ENCODE measurements around the gene ATP5MC2. TPM values are rescaled to one million over a fixed set of nuclear protein-coding genes. Genes with fewer than 3 reads are reported as not detected.
"Not testable (repeated sequence)": the region's sequence is repeated elsewhere in the genome, so short reads cannot be mapped to it uniquely, and the experiment has no call there.

ATP5MC2 gene
- 264 TPM for total RNA-seq
- long read RNA-seq, transcript ATP5MC2-202 (5 exons, 878 nt): major isoform, 122 of 156 reads
- long read RNA-seq, transcript ATP5MC2-203 (4 exons, 1,976 nt): minor isoform, 20 of 156 reads
- long read RNA-seq, partial matches to known transcripts: 7 of 156 reads
- long read RNA-seq, other reads (novel, unspliced or antisense): 6 of 156 reads

GRCh38 chr12:53675701-53676607 is at the start of gene ATP5MC2:
ATP5MC2 (minus strand) TSS chr12:53676083; CDS start chr12:53672614, 3,469 bp downstream.
- no peaks in the 10 kb centered on the region for H3K27me3 ChIP-seq (ENCODE audit: low read depth)
- H3K4me3 ChIP-seq: peak within 1 kb of the TSS; percentile 96
- H3K27ac ChIP-seq: peak within 1 kb of the TSS; percentile 91
- peaks cover 27% of the 10 kb centered on the region for H3K36me3 ChIP-seq
- peak; percentile 99 for TF ChIP-seq CTCF (IDR thresholded peaks at IDR 0.05)
- H3K9me3 ChIP-seq: no peaks in the 10 kb centered on the region
- DNase-seq (peak; percentile 98), ATAC-seq (peak; percentile 98)
- peaks cover 42% of the 10 kb centered on the region for H3K4me1 ChIP-seq
- intact Hi-C loops (cut with DNase I): no loop called here

DNA sequence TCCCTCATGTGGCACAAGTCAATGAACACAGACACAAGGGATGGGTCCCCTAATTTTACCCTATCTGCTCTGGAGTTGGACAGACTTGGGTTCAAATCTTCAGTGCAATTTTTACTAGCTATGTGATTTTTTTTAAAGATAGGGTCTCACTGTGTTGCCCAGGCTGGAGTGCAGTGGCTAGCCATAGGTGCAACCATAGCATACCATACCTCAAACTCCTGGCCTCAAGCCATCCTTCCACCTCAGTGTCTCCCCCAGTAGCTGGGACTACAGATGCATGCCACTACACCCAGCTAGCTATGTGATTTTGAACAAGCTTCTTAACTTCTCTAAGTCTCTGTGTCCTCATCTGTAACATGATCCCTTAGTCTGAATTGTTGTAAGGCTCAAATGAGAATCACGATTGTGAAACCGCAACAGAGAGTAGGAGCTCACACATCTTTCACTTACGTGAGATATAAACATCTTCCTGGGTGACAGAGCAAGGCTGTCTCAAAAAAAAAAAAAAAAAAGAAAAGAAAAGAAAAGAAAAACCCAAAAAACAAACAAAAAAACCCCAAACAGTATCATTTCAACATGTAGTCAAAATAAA is 46.7 kb upstream of the ATP5MC2 start:
- H3K36me3 ChIP-seq: peaks cover 76% of the 10 kb centered on the region
- ATAC-seq: no peak
- intact Hi-C loops (cut with DNase I): no loop called here
- H3K27me3 ChIP-seq (ENCODE audit: low read depth): no peaks in the 10 kb centered on the region
- H3K4me1 ChIP-seq: peaks cover 17% of the 10 kb centered on the region
- no peak for DNase-seq
- H3K4me3 ChIP-seq: no peak overlapping the region
- no peak overlapping the region for H3K27ac ChIP-seq
- TF ChIP-seq CTCF (IDR thresholded peaks at IDR 0.05): no peak
- H3K9me3 ChIP-seq: no peaks in the 10 kb centered on the region

GRCh38 chr12:53720946-53721345 is 45.1 kb upstream of the ATP5MC2 start:
- peaks cover 9% of the 10 kb centered on the region for H3K4me1 ChIP-seq
- intact Hi-C loops (cut with DNase I): no loop called here
- ATAC-seq (no peak), DNase-seq (no peak)
- H3K36me3 ChIP-seq: peaks cover 92% of the 10 kb centered on the region
- H3K27me3 ChIP-seq (ENCODE audit: low read depth): no peaks in the 10 kb centered on the region
- no peak overlapping the region for H3K27ac ChIP-seq
- no peak for TF ChIP-seq CTCF (IDR thresholded peaks at IDR 0.05)
- H3K4me3 ChIP-seq: no peak overlapping the region
- H3K9me3 ChIP-seq: no peaks in the 10 kb centered on the region

DNA sequence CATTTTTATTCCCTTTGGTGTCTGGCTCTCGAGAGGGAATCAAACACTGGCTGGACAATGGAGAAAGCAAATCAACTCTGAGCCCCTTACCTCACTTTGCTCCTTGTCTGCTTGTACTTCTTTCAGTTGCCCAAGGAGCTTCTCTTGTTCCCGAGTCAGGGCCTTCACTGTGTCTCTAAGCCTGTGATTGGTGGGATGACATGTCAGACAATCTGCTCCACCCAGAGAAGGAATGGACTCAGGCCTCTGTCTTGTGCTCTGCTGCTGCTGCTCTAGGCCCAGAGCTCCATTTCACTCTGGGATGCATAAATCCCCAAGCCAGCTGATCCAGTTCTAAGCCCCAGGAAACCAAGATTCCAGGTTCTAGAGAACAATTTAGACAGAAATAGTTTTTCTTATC is 43.8 kb upstream of the ATP5MC2 start:
- no peak for DNase-seq
- no peak overlapping the region for H3K27ac ChIP-seq
- no peak overlapping the region for H3K4me3 ChIP-seq
- H3K4me1 ChIP-seq: no peaks in the 10 kb centered on the region
- no peak for TF ChIP-seq CTCF (IDR thresholded peaks at IDR 0.05)
- intact Hi-C loops (cut with DNase I): no loop called here
- ATAC-seq: no peak
- no peaks in the 10 kb centered on the region for H3K27me3 ChIP-seq (ENCODE audit: low read depth)
- no peaks in the 10 kb centered on the region for H3K9me3 ChIP-seq
- peaks cover 100% of the 10 kb centered on the region for H3K36me3 ChIP-seq

DNA sequence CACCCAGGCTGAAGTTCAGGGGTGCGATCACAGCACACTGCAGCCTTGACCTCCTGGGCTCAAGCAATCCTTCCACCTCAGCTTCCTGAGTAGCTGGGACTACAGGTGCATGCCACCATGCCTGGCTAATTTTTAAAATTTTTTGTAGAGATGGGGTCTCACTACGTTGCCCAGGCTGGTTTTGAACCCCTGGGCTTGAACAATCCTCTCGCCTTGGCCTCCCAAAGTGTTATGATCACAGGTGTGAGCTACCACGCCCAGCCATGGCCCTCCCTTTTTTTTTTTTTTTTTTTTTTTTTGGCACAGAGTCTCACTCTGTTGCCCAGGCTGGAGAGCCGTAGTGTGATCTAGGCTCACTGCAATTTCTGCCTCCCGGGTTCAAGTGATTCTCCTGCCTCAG is 42.7 kb upstream of the ATP5MC2 start:
- H3K4me1 ChIP-seq; DNase-seq; H3K9me3 ChIP-seq; H3K27ac ChIP-seq; H3K4me3 ChIP-seq; ATAC-seq; intact Hi-C loops (cut with DNase I); H3K27me3 ChIP-seq (ENCODE audit: low read depth): not testable (repeated sequence)
- peaks cover 100% of the 10 kb centered on the region for H3K36me3 ChIP-seq
